Measurements from ENCODE around the gene UMOD. TPM values are rescaled to one million over a fixed set of nuclear protein-coding genes. Genes with fewer than 3 reads are reported as not detected.

The UMOD gene
- total and polyA plus RNA-seq, 2 donors (not counting 3 experiments of a cell fraction or from before 2014, with no cell fraction given) = not detected

GRCh38 chr16:20318006-20318405, 34.5 kb downstream of the UMOD start:
- Histone ChIP-seq H4K20me1 (replicated peaks; ENCODE audit: control insufficient read depth, extremely low read depth, insufficient read depth, low read length) (no peaks in the 10 kb centered on the region), H2AFZ (ENCODE audit: low read depth, low read length) (no peak overlapping the region), H3K79me2 (ENCODE audit: control insufficient read depth, insufficient read depth, low read length) (no peaks in the 10 kb centered on the region), H3K4me1 (ENCODE audit: control insufficient read depth, extremely low read depth, insufficient read depth, low read length) (no peaks in the 10 kb centered on the region), H3K36me3 (ENCODE audit: control insufficient read depth in 2 of 2, extremely low read depth in 1 of 2, insufficient read depth in 2 of 2, low read length in 2 of 2) (no peaks in the 10 kb centered on the region), H3K27me3 (ENCODE audit: control insufficient read depth in 2 of 2, insufficient read depth in 2 of 2, low read length in 2 of 2) (no peaks in the 10 kb centered on the region), H3K4me2 (ENCODE audit: insufficient read depth, low read length) (no peak overlapping the region), H3K9ac (replicated peaks; ENCODE audit: extremely low read depth, insufficient read depth, low read length) (no peak overlapping the region), H3K9me3 (replicated peaks; ENCODE audit: control insufficient read depth, insufficient read depth, low read length) (no peaks in the 10 kb centered on the region), H3K4me3 (replicated peaks in 1 of 3; ENCODE audit: insufficient read depth in 1 of 3, low read depth in 1 of 3, low read length in 3 of 3) (no peak overlapping the region), H3K27ac (ENCODE audit: insufficient read depth, low read depth, low read length) (no peak overlapping the region), H3K9me1 (replicated peaks; ENCODE audit: control insufficient read depth, extremely low read depth, insufficient read depth, low read length) (no peaks in the 10 kb centered on the region)
- no TSS peak for BruUV-seq (replicated peaks)
- TF ChIP-seq GATA2 (IDR thresholded peaks at IDR 0.05; ENCODE audit: insufficient read depth, insufficient read length, low read depth, low read length) (no peak), JUN (IDR thresholded peaks at IDR 0.05; ENCODE audit: borderline replicate concordance, insufficient read depth, insufficient read length, low read depth) (no peak), MAX (IDR thresholded peaks at IDR 0.05; ENCODE audit: insufficient read depth, insufficient read length) (no peak), CTCF (IDR thresholded peaks at IDR 0.05; ENCODE audit: extremely low read depth in 1 of 2, insufficient read depth in 1 of 2, low read depth in 1 of 2, low read length in 2 of 2) (no peak), MYC (IDR thresholded peaks at IDR 0.05; ENCODE audit: low read depth, low read length) (no peak), EZH2 (IDR thresholded peaks at IDR 0.05; ENCODE audit: borderline replicate concordance, low read depth, low read length, severe bottlenecking) (no peak), POLR2A (IDR thresholded peaks at IDR 0.05; ENCODE audit: low read depth, low read length) (no peak), POLR2AphosphoS5 (IDR thresholded peaks at IDR 0.05; ENCODE audit: insufficient read depth, low read depth, low read length) (no peak), FOS (IDR thresholded peaks at IDR 0.05; ENCODE audit: borderline replicate concordance, insufficient read depth, low read length) (no peak)
- intact Hi-C loops (cut with micrococcal nuclease) (no loop called here), dilution Hi-C loops (cut with MboI; ENCODE audit: extremely low pct_ligation_motif_present, low sequenced_read_pairs) (no loop called here)
- DNase-seq (ENCODE audit: low read depth, low spot score) = no peak
- CTCF ChIA-PET = no interaction called here
- FAIRE-seq = no peak
- POLR2A ChIA-PET = no interaction called here
